Inflammatory macrophage (primary cell): ENCODE measurements around the gene RASSF5.

ENCODE experiments used
- DNase-seq, 2 donors: peaks; one replicate each; pipeline ENCODE4 v3.0.0-alpha.2; 2020 to 2022
- total RNA-seq, 18 experiments: gene quantifications; one replicate each; lab custom pipeline; 2026; ENCODE audit warnings: mixed read lengths in 6 of 18, inconsistent platforms in 2 of 18; lab: John Stamatoyannopoulos, UW

RASSF5 gene
- 84.1 to 539 (median 167) reads per million in 18 experiments for total RNA-seq

- DNase-seq = peak; percentile 69 to 83
Measured at GRCh38 chr1:206507284-206508129, at the start of gene RASSF5. Gene RASSF5 (plus strand): TSS chr1:206507531. CDS start chr1:206507603, 72 bp downstream.

DNA sequence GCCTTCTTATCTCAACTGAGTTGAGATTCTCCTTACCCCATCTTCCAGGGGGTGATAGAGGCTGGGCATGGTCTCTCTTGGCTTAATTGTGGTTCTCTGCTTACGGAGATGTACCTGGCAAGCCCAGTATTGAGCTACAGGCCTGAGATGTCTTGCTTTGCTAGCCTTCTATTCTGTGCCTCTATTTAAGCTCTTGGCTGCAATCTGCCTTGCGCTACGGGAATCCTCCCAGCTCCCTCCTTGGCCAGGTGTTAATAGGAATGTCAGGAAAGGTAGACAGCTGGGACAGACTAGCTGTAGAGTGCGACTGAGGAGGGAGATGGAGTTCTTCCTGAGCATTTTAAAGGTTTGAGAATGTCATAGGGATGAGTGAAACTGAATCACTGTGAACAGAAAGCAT lies 47.6 kb upstream of the RASSF5 start:
- no peak for DNase-seq

GRCh38 chr1:206460836-206461426 lies 46.4 kb upstream of the RASSF5 start:
- DNase-seq = no peak

GRCh38 chr1:206461602-206462455 lies 45.5 kb upstream of the RASSF5 start:
- DNase-seq = peak; percentile 84 to 87

DNA sequence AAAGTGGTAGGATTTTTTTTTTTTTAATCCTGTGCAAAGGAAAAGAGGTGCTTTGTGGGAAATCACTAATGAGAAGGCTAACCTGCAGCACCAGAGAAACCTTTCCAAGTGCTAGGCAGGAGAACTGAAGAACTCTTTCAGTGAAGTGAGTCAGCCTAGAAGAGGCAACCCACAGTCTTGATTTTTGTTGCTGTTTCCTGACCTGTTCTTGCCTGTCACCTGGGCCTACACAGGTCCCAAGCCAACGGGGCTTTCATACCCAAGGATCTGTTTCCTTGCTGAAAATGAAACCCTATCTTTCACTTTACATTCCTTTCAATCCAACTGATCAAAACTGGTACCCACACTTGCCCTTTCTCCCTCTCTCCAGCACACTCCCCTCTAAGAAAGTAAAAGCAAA lies 44.2 kb upstream of the RASSF5 start:
- DNase-seq = no peak

DNA sequence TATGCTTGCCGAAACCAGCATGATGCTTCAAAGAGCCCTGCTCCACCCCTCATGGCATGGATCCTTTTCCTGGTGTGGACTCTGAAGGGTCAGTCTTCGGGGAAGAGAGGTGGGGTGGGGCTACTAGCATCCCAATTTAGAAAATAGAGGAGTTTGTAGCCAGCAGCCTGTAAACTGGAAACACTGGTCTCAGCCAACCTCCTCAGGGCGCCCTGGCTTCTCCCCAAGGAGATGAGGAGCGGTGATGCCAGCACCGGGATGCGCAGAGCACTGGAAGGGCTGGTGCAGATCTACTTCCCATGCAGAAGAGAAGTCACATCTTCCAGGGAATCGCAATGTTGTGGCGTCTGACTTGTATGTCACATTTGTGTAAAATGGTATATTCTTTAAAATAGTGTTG lies 43.4 kb upstream of the RASSF5 start:
- no peak for DNase-seq

DNA sequence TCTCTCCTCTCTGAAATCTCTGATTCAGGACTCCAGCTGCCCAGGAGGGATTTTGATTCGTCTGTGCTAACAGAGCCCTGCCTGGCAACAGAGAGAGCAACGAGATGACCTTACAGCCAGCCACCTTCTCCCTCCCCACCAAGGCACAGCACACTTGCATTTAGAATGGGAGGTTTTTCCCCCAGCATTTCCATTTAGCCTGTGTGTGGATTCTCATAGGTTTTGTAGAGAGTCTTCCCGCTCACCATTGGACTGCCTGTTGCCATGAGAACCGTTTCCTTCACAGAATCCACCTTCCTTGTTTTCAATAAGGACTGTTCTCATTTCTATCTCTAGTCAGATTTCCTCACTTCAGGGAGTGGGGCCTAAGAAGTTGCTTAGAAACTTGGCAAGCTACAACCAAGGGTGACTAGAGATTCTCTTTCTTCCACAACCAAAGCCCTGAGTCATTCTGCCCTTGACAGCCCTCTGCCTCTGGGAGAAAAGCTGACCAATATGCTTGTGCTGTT lies 42.8 kb upstream of the RASSF5 start:
- peak; percentile 72 to 88 for DNase-seq

DNA sequence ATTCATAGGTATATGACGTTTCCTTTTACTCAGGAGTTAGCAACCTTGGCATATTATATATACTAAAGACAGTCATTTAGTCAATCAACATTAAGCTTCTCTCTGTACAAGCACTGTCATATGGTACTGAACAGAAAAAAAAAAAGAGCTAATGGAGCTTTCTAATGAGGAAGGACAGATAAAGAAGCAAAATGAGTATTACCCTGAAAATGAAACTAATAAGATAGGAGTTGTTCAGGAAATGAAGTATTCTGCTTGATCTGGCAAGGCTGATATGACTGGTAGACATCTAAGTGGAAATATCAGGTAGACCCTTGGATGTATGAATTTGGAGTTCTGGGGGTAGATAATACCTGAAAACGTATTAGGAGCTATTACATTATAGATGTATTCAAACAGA lies 41.4 kb upstream of the RASSF5 start:
- peak in 1 of 2 donors; percentile 19 for DNase-seq

- no peak for DNase-seq
Measured at GRCh38 chr1:206466840-206467649, 40.3 kb upstream of the RASSF5 start.

DNA sequence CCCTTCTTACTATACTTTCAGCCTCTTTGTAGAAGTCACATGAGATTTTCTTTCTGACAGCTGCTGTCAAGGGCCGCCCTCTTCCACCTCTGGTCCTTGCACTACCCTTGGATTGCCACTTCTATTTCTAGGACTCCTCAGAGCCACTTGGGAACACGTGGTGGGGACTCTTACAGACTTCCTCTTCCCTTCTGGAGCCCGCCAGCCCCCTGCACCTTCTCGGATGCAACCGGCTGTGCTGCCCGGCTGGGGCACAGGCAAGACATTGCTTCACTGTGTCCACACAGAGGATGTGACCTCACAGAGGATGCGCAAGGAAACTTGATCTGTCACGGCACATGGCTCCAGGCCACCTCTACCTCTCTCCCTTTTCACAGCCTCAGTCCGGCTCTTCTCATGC lies 39.4 kb upstream of the RASSF5 start:
- DNase-seq = peak; percentile 97 to 98

GRCh38 chr1:206468571-206468970 lies 38.8 kb upstream of the RASSF5 start:
- peak in 1 of 2 donors; percentile 13 for DNase-seq

DNA sequence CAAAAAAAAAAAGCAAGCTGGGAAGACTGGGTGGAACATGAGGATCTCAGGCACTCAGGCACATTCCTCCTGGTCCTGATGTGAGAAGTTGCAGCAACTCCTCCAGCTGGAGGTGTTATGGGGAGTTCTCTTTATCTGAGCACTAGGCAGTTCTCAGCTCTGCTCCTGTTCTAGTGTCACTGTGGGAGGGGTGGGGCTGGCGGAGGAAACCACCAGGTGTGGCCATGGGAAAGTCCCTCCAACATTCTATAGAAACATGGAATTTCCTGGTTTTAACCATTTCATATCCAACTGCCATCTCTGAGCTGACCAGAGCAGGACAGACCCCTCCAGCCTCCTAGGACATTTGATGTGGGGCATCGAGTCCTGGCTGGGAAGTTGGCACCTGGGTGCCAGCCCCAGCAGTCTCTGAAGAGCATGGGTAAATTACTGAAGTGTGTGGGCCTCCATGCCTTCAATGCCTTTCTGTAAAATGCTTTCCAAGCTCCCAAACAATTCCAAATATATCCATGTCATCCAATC lies 37.9 kb upstream of the RASSF5 start:
- DNase-seq = no peak

GRCh38 chr1:206469933-206470691 lies 37.2 kb upstream of the RASSF5 start, which contains the start of gene IKBKE:
Gene IKBKE (plus strand): TSS chr1:206470476. CDS start chr1:206473228, 2,752 bp downstream.
- peak; percentile 79 to 81 for DNase-seq

GRCh38 chr1:206470692-206471414 lies 36.5 kb upstream of the RASSF5 start:
- peak; percentile 65 to 85 for DNase-seq

- no peak for DNase-seq
Measured at GRCh38 chr1:206471415-206471801, 35.9 kb upstream of the RASSF5 start.

GRCh38 chr1:206472024-206472423 lies 35.3 kb upstream of the RASSF5 start:
- DNase-seq = peak in 1 of 2 donors; percentile 22

GRCh38 chr1:206472454-206472853 lies 34.9 kb upstream of the RASSF5 start:
- DNase-seq = peak; percentile 91 to 95

DNA sequence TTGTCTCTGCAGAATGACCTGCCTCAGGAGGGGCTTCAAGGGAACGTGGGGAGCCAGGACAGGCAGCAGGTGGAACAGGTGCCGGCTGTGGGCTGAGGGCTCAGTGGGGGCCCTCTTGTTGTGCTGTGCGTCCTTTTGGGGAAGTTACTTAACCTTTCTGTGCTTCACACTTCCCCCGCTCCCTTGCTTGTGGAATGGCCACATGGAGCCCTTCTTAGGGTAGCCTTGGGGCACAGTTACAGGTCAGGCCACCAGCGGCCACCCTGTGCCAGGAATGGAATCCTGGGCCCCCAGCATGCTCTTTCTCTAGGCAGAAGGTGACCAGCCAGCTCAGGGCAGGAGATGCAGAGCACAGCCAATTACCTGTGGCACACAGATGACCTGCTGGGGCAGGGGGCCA lies 34.4 kb upstream of the RASSF5 start:
- peak; percentile 59 to 80 for DNase-seq

GRCh38 chr1:206476058-206476457 lies 31.3 kb upstream of the RASSF5 start:
- no peak for DNase-seq

- no peak for DNase-seq
Measured at GRCh38 chr1:206476591-206476990, 30.7 kb upstream of the RASSF5 start.
